NCI-H774 (cell line): ENCODE data around the gene LIF.

Experiments
- DNase-seq: peaks from one replicate; lab custom pipeline; 2025; lab: John Stamatoyannopoulos, UW

LIF gene

GRCh38 chr22:30262917-30263741 is 16.6 kb upstream of the LIF start:
- DNase-seq = no peak

- DNase-seq = no peak
Measured at GRCh38 chr22:30262112-30262511, 15.6 kb upstream of the LIF start.

- no peak for DNase-seq
Measured at GRCh38 chr22:30261134-30261533, 14.6 kb upstream of the LIF start.

- no peak for DNase-seq
Measured at GRCh38 chr22:30260682-30261081, 14.1 kb upstream of the LIF start.

- no peak for DNase-seq
Measured at GRCh38 chr22:30260276-30260675, 13.7 kb upstream of the LIF start.

GRCh38 chr22:30254314-30254713 is 7.8 kb upstream of the LIF start:
- no peak for DNase-seq

GRCh38 chr22:30253205-30253852 is 6.8 kb upstream of the LIF start:
- DNase-seq = peak; percentile 61

GRCh38 chr22:30252411-30253204 is 6.0 kb upstream of the LIF start:
- DNase-seq = no peak

GRCh38 chr22:30251711-30252110 is 5.2 kb upstream of the LIF start:
- no peak for DNase-seq

GRCh38 chr22:30250661-30251267 is 4.2 kb upstream of the LIF start:
- no peak for DNase-seq

GRCh38 chr22:30250039-30250565 is 3.5 kb upstream of the LIF start:
- no peak for DNase-seq

- no peak for DNase-seq
Measured at GRCh38 chr22:30249049-30250038, 2.8 kb upstream of the LIF start.

GRCh38 chr22:30248484-30248883 is 1.9 kb upstream of the LIF start:
- no peak for DNase-seq

- no peak for DNase-seq
Measured at GRCh38 chr22:30247974-30248373, 1.4 kb upstream of the LIF start.

GRCh38 chr22:30247561-30247960 is 1.0 kb upstream of the LIF start:
- DNase-seq = no peak

GRCh38 chr22:30246814-30247376 is 336 bp upstream of the LIF start:
- DNase-seq = no peak

GRCh38 chr22:30245181-30245984 is 1.2 kb downstream of the LIF start:
- DNase-seq = no peak

- DNase-seq = no peak
Measured at GRCh38 chr22:30244641-30245040, 1.9 kb downstream of the LIF start.

- DNase-seq = no peak
Measured at GRCh38 chr22:30244066-30244465, 2.5 kb downstream of the LIF start.

- DNase-seq = no peak
Measured at GRCh38 chr22:30243661-30244060, 2.9 kb downstream of the LIF start.
